GM21619 (cell line): ENCODE results near the gene CHST2.
A peak's percentile ranks its signal among the peaks of the same experiment; 100 is the strongest.

ENCODE experiments used
- ATAC-seq: cut with Tn5 transposase; IDR thresholded peaks from one replicate; pipeline ENCODE4 v1.9.1; 2021; ENCODE audit not compliant: unreplicated experiment

Gene CHST2

DNA sequence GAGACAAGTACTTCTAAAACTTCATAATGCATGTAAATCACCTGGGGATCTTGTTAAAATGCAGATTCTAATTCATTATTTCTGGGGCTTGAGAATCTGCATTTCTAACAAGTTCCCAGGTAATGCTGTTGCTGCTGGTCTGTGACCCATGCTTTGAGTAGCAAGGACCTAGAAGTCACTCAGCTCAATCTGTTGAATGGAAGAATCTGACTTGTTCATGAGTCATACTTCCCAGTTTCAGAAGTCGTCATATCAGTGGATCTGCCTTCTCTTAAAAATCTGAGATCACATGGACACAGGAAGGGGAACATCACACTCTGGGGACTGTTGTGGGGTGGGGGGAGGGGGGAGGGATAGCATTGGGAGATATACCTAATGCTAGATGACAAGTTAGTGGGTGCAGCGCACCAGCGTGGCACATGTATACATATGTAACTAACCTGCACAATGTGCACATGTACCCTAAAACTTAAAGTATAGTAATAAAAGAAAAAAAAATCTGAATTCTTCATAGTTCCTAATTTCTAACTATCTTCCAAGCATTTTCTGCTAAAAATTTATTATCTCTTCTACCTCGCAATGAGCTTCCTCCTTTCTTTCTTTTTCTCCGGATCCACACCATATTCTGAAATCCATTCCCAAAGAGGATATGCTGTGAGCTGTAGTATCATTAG is 46.2 kb downstream of the CHST2 start:
- ATAC-seq, result peak; percentile 70

DNA sequence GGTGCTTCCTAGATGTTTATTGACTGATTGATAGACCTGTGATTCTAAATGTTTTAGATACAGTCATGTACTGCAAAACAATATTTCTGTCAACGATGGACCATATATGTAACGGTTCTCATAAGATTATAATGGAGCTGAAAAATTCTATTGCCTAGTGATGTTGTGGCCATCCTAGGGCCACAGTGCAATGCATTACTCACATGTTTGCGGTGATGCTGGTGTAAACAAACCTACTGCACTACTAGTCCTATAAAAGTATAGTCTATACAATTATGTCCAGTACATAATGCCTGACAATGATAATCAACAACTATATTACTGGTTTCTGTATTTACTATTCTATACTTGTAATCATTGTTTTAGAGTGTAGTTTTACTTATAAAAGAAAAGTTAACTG is 46.8 kb downstream of the CHST2 start:
- no peak for ATAC-seq

DNA sequence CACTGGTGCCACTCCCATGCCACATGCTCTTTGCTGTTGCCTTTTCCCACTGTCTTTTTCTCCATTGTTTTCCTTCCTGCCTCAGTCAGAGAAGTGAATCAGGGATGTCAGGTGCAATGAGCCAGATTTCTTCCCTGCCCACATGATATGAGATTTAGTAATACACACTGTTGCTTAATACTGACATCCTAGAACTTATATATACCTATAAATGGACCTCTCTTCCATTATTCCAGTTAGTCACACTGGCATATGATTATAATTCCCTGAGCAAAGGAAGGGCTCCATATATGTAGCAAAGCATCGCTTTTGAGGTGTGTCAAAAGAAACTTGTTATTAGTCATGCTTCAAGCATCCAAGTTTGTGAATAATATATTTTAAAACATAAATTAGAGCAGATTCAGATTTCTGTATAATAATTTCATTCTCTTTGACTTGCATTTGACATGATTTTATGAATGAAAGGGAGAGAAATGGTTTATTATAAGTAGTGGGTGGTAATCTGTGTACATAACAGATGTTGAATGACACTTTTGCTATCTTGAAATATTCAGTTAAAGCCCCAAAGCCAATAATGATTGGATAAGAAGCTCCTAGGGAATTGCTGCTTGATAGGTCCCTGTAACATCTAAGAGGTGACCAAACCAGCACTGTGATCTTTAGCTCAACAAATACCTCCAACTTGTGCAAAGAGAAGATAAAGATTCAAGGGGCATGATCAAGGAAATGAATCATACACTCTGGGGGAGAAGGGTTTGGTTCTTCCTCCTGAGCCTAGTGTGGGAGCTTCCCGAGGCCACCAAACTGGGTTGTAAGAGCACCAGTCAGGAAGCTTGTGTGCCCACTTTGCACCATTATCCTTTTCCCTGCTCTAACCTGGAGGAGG is 48.6 kb downstream of the CHST2 start:
- no peak for ATAC-seq

DNA sequence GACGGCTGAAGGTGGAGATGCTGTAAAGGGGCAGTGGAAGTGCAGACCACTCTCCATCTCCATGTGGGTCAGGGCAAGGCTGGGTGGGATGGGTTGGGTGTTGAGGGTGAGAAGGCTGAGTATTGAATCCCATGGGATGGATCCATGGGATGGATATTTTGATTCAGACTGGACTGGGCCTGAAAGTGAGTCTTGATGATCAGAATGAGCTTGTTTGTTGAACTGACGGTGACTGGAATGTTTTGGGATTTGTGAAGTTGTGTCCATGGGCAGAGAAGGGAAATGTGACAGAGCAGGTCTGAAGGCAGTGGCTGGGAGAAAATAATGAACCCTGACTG is 49.3 kb downstream of the CHST2 start:
- ATAC-seq, result no peak

DNA sequence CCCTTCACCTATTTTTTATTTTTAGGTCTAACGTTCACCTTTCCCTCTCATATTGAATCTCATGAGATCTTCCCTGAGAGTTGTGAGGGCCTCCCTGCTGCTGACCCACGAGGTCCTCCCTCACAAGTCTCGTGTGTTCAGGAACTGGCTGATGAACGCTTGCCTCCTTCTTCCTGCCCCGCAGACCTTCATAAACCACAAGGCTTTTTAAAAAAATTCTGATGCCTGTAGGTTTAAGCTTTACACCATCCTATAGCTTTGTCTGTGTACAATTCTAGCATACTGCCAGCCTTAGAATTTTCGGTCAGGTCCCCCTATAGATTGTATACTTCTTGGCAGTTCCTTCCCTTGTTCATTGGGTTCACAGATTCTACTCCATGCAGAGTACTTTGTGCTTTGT is 50.5 kb downstream of the CHST2 start:
- ATAC-seq, result no peak

DNA sequence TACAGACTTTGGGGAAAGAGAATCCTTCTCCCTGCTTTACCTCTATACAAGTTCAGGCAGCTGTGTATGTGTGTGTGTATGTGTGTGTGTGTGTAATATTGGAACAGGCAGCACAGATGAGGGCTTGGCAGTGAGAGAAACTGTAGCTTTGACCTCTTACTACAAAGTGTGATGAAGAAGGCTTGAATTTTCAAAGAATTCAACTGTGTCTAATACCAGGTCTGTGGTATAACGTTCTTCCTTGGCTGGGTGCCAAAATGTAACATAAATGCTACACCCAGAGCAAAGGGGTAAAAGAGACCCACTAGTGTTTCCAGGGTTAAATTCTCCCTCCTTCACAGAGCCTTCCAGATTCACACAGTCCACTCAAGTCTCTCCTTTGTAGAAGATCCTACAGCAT is 51.1 kb downstream of the CHST2 start:
- ATAC-seq, result no peak

DNA sequence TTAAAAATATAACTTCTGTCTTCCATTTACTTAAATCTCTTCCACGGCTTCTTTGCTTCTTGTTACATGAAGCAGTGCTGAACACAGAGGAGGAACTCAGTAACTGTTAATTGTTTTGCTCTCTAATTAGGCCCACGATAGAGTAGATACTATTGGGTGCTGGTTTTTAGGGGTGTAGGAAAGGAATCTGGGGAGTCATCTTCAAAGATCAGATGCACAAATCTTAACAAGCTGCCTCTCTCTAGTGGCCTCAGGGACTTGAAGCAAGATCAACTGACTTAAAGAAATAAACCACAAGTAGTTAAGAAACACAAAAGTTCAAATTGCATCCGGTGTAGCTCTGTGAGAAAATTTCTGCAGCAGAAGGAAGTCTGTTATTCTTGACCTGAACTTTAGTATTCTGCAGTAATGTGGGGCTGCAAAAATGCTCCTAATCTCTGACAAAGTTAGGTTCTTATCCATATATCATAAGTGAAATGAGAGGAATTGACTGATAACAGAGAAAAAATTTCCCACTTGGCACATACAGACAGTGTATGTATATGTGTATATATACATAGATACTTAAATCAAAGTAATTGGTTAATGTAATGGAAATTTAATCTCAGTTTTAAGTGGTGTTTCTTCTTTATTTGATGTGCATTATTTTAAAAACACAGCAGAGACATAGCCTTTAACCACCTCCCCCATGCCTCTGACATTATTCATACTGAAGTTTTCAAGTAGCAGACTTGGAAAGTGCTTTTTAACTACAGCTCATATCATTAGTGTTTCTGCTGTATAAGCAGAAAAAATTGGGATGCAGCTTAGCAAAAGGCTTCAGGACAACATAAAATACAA is 51.8 kb downstream of the CHST2 start:
- ATAC-seq, result peak; percentile 85

DNA sequence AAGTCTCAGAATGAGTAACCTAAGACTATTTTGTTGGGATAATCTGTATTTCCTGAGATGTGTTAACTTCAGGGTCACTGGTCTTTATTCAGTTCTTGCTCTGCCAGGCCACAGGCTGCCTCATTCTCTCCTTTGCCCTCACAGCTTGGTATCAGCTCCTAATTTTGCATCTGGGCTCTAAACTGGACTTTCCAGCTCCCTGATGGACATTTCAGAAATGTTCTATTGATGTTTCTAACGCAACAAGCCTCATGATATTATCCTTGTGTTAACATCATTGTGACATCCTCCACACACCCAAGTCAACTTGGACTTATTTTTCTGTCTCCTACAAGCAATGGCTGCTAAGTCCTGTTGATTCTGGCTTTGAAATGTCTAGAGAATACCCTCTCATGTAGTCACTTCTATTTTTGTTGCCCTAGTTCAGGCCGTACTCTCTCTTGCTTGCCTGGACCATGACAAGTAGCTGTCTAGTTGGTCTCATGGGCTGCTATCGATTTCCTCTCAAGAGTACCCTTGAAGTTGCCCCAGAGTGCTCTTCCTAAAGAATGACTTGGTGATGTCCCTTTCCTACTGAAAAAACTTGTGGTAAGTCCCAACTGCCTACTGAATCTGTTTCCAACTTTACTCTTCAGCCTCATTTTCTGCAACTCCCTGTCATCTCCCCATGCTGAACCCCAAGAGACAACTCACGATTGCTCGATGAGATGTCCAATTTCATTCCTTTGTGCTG is 52.7 kb downstream of the CHST2 start:
- ATAC-seq, result no peak

DNA sequence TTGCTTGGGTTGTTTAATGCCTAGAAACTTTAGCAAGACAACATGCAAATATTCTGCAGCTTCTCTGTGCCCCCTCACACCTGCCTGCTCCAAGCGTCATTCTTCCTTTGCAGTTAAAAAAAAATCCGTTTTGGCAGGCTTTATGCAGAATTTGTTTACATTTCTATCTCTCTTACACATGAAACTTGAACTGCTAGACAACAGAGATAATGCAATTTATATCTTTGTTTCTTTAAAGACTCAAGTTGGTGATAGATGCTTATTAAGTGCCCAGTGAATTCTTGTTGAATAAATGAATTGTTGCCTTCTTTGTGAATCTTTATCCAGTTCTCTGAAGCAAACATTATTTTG is 53.2 kb downstream of the CHST2 start:
- ATAC-seq, result no peak

DNA sequence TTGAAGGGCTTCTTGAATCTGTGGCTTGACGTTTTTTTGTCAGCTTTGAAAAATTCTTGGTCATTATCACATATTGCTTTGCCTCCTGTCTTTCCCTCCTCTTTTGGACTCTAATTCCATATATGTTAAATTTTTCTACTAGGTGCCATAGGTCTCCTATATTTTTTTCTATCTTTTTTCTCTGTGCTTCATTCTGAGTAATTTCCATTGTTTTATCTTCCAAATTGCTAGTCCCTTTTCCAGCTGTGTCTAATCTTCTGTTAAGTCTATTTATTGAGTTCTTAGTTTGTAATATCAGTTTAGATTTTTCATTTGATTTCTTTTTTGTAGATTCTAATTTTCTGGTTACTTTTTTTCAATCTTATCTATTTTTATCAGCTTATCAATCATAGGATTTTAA is 53.7 kb downstream of the CHST2 start:
- ATAC-seq, result no peak
